ENCODE data around the gene OR52M1. TPM values are rescaled to one million over a fixed set of nuclear protein-coding genes. Genes with fewer than 3 reads are reported as not detected.
A peak's percentile ranks its signal among the peaks of the same experiment; 100 is the strongest.

The OR52M1 gene
- polyA plus RNA-seq, 3 donors, result not detected

GRCh38 chr11:4581443-4581842 lies 36.5 kb downstream of the OR52M1 start, which contains the start of gene OR52I2:
OR52I2 (plus strand) TSS chr11:4581743.
- H3K4me1 ChIP-seq (ENCODE audit: control insufficient read depth in 1 of 2, insufficient read depth in 2 of 2, low read length in 2 of 2), result no peaks in the 10 kb centered on the region
- no peaks in the 10 kb centered on the region for H3K36me3 ChIP-seq (replicated peaks in 1 of 2; ENCODE audit: control insufficient read depth in 1 of 2, insufficient read depth in 2 of 2, low read length in 2 of 2)
- no peaks in the 10 kb centered on the region for H4K20me1 ChIP-seq (ENCODE audit: insufficient read depth, low read length)
- intact Hi-C loops (cut with micrococcal nuclease), result no loop called here
- no peaks in the 10 kb centered on the region for H3K79me2 ChIP-seq (ENCODE audit: insufficient read depth, low read length)
- Mint-ChIP-seq H3K4me3 (peak within 1 kb of the TSS in 1 of 2 donors; percentile 30), H3K36me3 (no peaks in the 10 kb centered on the region), H3K4me1 (no peaks in the 10 kb centered on the region), H3K9me3 (no peaks in the 10 kb centered on the region), H3K27me3 (ENCODE audit: low read depth in 3 of 3) (peaks cover 23 to 66% (median 25%) of the 10 kb centered on the region in 3 donors), H3K27ac (peak within 1 kb of the TSS in 1 of 7 donors; percentile 11)
- H3K9me3 ChIP-seq (replicated peaks in 1 of 2; ENCODE audit: control insufficient read depth in 1 of 2, insufficient read depth in 1 of 2, low read length in 2 of 2), result no peaks in the 10 kb centered on the region
- no peak for TF ChIP-seq CTCF (IDR thresholded peaks at IDR 0.05)
- no peak within 1 kb of the TSS for H3K4me2 ChIP-seq (replicated peaks; ENCODE audit: extremely low read depth, low read length, poor library complexity, severe bottlenecking)
- peaks cover 21 to 32% of the 10 kb centered on the region in 2 donors for H3K27me3 ChIP-seq (ENCODE audit: control insufficient read depth in 2 of 2, insufficient read depth in 2 of 2, low read length in 2 of 2)
- DNase-seq, result no peak
- no peak within 1 kb of the TSS for H2AFZ ChIP-seq (ENCODE audit: insufficient read depth, low read depth, low read length, poor library complexity, severe bottlenecking)
- no peak within 1 kb of the TSS for H3K27ac ChIP-seq (ENCODE audit: low read depth in 1 of 2, low read length in 2 of 2)
- no peak within 1 kb of the TSS for H3K9ac ChIP-seq (ENCODE audit: insufficient read depth, low read length, poor library complexity, severe bottlenecking)
- no peak within 1 kb of the TSS for H3K4me3 ChIP-seq (replicated peaks in 1 of 3; ENCODE audit: low read depth in 2 of 3, low read length in 3 of 3)

- H3K4me1 Mint-ChIP-seq, result no peaks in the 10 kb centered on the region
- H4K20me1 ChIP-seq (ENCODE audit: insufficient read depth, low read length), result no peaks in the 10 kb centered on the region
Measured at GRCh38 chr11:4589017-4589416, 44.0 kb downstream of the OR52M1 start.

More at GRCh38 chr11:4589017-4589416, 44.0 kb downstream of the OR52M1 start:
- Mint-ChIP-seq H3K4me3 (no peak overlapping the region), H3K9me3 (no peaks in the 10 kb centered on the region), H3K27me3 (ENCODE audit: low read depth in 3 of 3) (peaks cover 10 to 38% (median 23%) of the 10 kb centered on the region in 3 donors), H3K27ac (no peak overlapping the region), H3K36me3 (no peaks in the 10 kb centered on the region)
- H3K27me3 ChIP-seq (ENCODE audit: control insufficient read depth in 2 of 2, insufficient read depth in 2 of 2, low read length in 2 of 2), result peaks cover 8 to 10% of the 10 kb centered on the region in 2 donors
- H3K4me1 ChIP-seq (ENCODE audit: control insufficient read depth in 1 of 2, insufficient read depth in 2 of 2, low read length in 2 of 2), result no peaks in the 10 kb centered on the region
- no peak for DNase-seq
- H3K27ac ChIP-seq (ENCODE audit: low read depth in 1 of 2, low read length in 2 of 2), result no peak overlapping the region
- H2AFZ ChIP-seq (ENCODE audit: insufficient read depth, low read depth, low read length, poor library complexity, severe bottlenecking), result no peak overlapping the region
- TF ChIP-seq CTCF (IDR thresholded peaks at IDR 0.05), result no peak
- 67% methylated on average over 1 of the region's 3 CpGs for WGBS (ENCODE audit: insufficient coverage)
- no peak overlapping the region for H3K4me2 ChIP-seq (replicated peaks; ENCODE audit: extremely low read depth, low read length, poor library complexity, severe bottlenecking)
- H3K79me2 ChIP-seq (ENCODE audit: insufficient read depth, low read length), result no peaks in the 10 kb centered on the region
- H3K4me3 ChIP-seq (replicated peaks in 1 of 3; ENCODE audit: low read depth in 2 of 3, low read length in 3 of 3), result no peak overlapping the region
- no peak overlapping the region for H3K9ac ChIP-seq (ENCODE audit: insufficient read depth, low read length, poor library complexity, severe bottlenecking)
- H3K9me3 ChIP-seq (replicated peaks in 1 of 2; ENCODE audit: control insufficient read depth in 1 of 2, insufficient read depth in 1 of 2, low read length in 2 of 2), result no peaks in the 10 kb centered on the region
- intact Hi-C loops (cut with micrococcal nuclease), result no loop called here
- H3K36me3 ChIP-seq (replicated peaks in 1 of 2; ENCODE audit: control insufficient read depth in 1 of 2, insufficient read depth in 2 of 2, low read length in 2 of 2), result no peaks in the 10 kb centered on the region
